HepG2 (cell line): ENCODE data around the gene MX2. TPM values are rescaled to one million over a fixed set of nuclear protein-coding genes. Genes with fewer than 3 reads are reported as not detected.

ENCODE experiments used
- CREM ChIP-seq, 2 experiments: sonication (generic) in 1 of 2; formaldehyde crosslinking in 1 of 2; IDR thresholded peaks; 2 replicates each; pipeline versions ENCODE4 v1.4.0 to v1.6.1; 2016 to 2020; ENCODE audit warnings: antibody characterized with exemption in 1 of 2, mild to moderate bottlenecking in 1 of 2, missing genetic modification reagents in 1 of 2
- FOXK2 ChIP-seq: fragments of 450-650 bp; IDR thresholded peaks from 2 replicates; pipeline ENCODE4 v1.6.1; 2016
- HOXD1 ChIP-seq: sonication (generic); formaldehyde crosslinking; IDR thresholded peaks from 2 replicates; pipeline ENCODE4 v1.5.0; 2020; ENCODE audit warnings: missing genetic modification reagents
- KLF16 ChIP-seq, 2 experiments: sonication (generic) in 1 of 2; formaldehyde crosslinking in 1 of 2; IDR thresholded peaks; 2 replicates each; pipeline versions ENCODE4 v1.6.1 to v1.8.0; 2016 to 2023; ENCODE audit warnings: missing genetic modification reagents in 2 of 2, missing compliant biosample characterization in 1 of 2
- MXD4 ChIP-seq: IDR thresholded peaks from 2 replicates; pipeline ENCODE4 v1.6.1; 2016; ENCODE audit warnings: mild to moderate bottlenecking, missing biosample characterization, missing genetic modification reagents
- NFYB ChIP-seq: sonication (generic); formaldehyde crosslinking; IDR thresholded peaks from 2 replicates; pipeline ENCODE4 v1.4.0; 2020; ENCODE audit warnings: missing genetic modification reagents
- SMAD3 ChIP-seq: sonication (generic); formaldehyde crosslinking; IDR thresholded peaks from 2 replicates; pipeline ENCODE4 v1.4.0; 2020; ENCODE audit warnings: missing genetic modification reagents
- SMAD9 ChIP-seq: sonication (generic); formaldehyde crosslinking; IDR thresholded peaks from 2 replicates; pipeline ENCODE4 v1.5.1; 2020; ENCODE audit warnings: mild to moderate bottlenecking, missing genetic modification reagents
- SNAI1 ChIP-seq: sonication (generic); formaldehyde crosslinking; IDR thresholded peaks from 2 replicates; pipeline ENCODE4 v1.5.0; 2020; ENCODE audit warnings: mild to moderate bottlenecking, missing genetic modification reagents, borderline replicate concordance
- ZNF354B ChIP-seq: sonication (generic); formaldehyde crosslinking; IDR thresholded peaks from 2 replicates; pipeline ENCODE4 v1.8.0; 2022; ENCODE audit warnings: mild to moderate bottlenecking, missing genetic modification reagents
- polyA plus RNA-seq, 8 experiments: library from polyadenylated mRNA; depleted of rRNA in 3 of 8; stranded (reverse) in 7 of 8; unstranded in 1 of 8; fragments of >200 nt; fragmentation: Illumina TruSeq in 4 of 8; extraction: Trizol in 4 of 8; gene quantifications; 2 replicates each; pipeline versions ENCODE4 v1.2.1 to v1.2.3, GENCODE V29; 2011 to 2016; ENCODE audit warnings: low read depth in 4 of 8, missing spikeins in 1 of 8, mixed read lengths in 1 of 8; ENCODE audit not compliant: insufficient read depth in 1 of 8
- total RNA-seq, 5 experiments: library from RNA; depleted of rRNA; stranded (reverse); fragments of >200 nt; fragmentation: Illumina TruSeq; extraction: Trizol; gene quantifications; 2 replicates each; pipeline ENCODE4 v1.2.3, GENCODE V29; 2016; ENCODE audit warnings: low read depth in 1 of 5
- TF ChIP-seq, protein P1 (sequence below): sonication (generic); formaldehyde crosslinking; IDR thresholded peaks from 2 replicates; pipeline ENCODE4 v1.4.0; 2020; ENCODE audit warnings: mild to moderate bottlenecking, missing genetic modification reagents
- TF ChIP-seq, protein P2 (sequence below): sonication (generic); formaldehyde crosslinking; IDR thresholded peaks from 2 replicates; pipeline ENCODE4 v1.8.1; 2023; ENCODE audit warnings: mild to moderate bottlenecking, missing genetic modification reagents
- TF ChIP-seq, protein P3 (sequence below): sonication (generic); formaldehyde crosslinking; IDR thresholded peaks from 2 replicates; pipeline ENCODE4 v1.4.0; 2020; ENCODE audit warnings: low read depth, missing genetic modification reagents
- TF ChIP-seq, protein P4 (sequence below): IDR thresholded peaks from 2 replicates; pipeline ENCODE4 v1.6.1; 2012; ENCODE audit warnings: inconsistent platforms
- TF ChIP-seq, protein P5 (sequence below): sonication (generic); formaldehyde crosslinking; IDR thresholded peaks from 2 replicates; pipeline ENCODE4 v1.8.0; 2022; ENCODE audit warnings: mild to moderate bottlenecking, missing genetic modification reagents, moderate library complexity
- TF ChIP-seq, protein P6 (sequence below): sonication (generic); formaldehyde crosslinking; IDR thresholded peaks from 2 replicates; pipeline ENCODE4 v1.4.0; 2020; ENCODE audit warnings: missing genetic modification reagents
- TF ChIP-seq, protein P7 (sequence below): sonication (generic); formaldehyde crosslinking; conservative IDR thresholded peaks from 2 replicates; pipeline ENCODE4 v1.5.0; 2020; ENCODE audit warnings: missing genetic modification reagents

MX2 gene
- total and polyA plus RNA-seq, 2 of the 13 experiments (the other 11 are each of a cell fraction or from before 2014, with no cell fraction given): 24.0 to 35.7 TPM

DNA sequence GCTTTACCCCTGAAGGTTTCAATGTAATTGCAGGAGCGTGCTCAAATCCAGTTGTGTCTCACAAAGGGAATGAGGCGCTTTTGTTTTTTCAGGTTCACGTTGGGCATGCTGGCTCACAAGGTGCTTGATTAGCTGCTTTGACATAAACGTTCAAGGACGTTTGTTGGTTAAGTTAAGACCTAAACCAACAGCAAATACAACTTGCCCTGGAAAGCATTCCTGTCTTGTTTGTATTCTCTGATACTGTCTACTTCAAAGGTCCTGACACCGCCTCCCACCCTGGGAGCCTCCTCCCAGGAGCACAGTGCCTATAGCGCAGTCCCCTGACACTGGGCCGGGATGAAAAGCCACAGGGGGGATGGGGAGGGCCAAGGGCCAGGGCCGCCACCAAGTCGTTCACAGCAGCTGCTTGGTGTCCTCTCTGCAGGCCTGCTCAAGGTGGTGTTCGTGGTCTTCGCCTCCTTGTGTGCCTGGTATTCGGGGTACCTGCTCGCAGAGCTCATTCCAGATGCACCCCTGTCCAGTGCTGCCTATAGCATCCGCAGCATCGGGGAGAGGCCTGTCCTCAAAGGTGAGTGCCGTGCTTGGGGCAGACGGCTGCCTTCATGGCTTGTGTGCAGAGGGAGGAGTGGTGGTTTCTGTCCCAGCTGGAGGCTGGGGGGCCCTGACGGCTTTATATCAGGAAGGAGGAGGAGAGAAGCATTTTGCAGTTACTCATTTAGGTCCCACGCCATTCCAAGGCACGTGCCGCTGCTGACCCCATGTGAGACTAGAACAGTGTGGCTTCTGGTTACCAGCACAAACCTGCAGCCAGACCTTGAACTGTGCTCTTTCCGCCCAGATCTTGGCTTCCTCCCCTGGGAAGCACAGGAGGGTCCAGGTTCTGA, 39.1 kb upstream of the MX2 start (continued):
- TF ChIP-seq, protein P1, sequence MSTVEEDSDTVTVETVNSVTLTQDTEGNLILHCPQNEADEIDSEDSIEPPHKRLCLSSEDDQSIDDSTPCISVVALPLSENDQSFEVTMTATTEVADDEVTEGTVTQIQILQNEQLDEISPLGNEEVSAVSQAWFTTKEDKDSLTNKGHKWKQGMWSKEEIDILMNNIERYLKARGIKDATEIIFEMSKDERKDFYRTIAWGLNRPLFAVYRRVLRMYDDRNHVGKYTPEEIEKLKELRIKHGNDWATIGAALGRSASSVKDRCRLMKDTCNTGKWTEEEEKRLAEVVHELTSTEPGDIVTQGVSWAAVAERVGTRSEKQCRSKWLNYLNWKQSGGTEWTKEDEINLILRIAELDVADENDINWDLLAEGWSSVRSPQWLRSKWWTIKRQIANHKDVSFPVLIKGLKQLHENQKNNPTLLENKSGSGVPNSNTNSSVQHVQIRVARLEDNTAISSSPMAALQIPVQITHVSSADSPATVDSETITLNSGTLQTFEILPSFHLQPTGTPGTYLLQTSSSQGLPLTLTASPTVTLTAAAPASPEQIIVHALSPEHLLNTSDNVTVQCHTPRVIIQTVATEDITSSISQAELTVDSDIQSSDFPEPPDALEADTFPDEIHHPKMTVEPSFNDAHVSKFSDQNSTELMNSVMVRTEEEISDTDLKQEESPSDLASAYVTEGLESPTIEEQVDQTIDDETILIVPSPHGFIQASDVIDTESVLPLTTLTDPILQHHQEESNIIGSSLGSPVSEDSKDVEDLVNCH: no peak
- TF ChIP-seq SMAD9 (CRISPR knock-in tag) (no peak), HOXD1 (peak; percentile 82), SNAI1 (CRISPR knock-in tag) (no peak), FOXK2 (no peak), ZNF354B (CRISPR knock-in tag) (no peak), MXD4 (CRISPR knock-in tag) (peak; percentile 31; the same call in 1 of the 2 replicates), NFYB (no peak), KLF16 (CRISPR knock-in tag; IDR thresholded peaks at IDR 0.05) (peak in 1 of 2 experiments; percentile 74; a peak in 1 of 4 replicates), CREM (IDR thresholded peaks at IDR 0.05) (peak; percentile 89), CREM (CRISPR knock-in tag; IDR thresholded peaks at IDR 0.05) (no peak), SMAD3 (peak; percentile 75)
- TF ChIP-seq, protein P2, sequence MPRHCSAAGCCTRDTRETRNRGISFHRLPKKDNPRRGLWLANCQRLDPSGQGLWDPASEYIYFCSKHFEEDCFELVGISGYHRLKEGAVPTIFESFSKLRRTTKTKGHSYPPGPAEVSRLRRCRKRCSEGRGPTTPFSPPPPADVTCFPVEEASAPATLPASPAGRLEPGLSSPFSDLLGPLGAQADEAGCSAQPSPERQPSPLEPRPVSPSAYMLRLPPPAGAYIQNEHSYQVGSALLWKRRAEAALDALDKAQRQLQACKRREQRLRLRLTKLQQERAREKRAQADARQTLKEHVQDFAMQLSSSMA (CRISPR knock-in tag): peak; percentile 64; the same call in 1 of the 2 replicates
- TF ChIP-seq, protein P3, sequence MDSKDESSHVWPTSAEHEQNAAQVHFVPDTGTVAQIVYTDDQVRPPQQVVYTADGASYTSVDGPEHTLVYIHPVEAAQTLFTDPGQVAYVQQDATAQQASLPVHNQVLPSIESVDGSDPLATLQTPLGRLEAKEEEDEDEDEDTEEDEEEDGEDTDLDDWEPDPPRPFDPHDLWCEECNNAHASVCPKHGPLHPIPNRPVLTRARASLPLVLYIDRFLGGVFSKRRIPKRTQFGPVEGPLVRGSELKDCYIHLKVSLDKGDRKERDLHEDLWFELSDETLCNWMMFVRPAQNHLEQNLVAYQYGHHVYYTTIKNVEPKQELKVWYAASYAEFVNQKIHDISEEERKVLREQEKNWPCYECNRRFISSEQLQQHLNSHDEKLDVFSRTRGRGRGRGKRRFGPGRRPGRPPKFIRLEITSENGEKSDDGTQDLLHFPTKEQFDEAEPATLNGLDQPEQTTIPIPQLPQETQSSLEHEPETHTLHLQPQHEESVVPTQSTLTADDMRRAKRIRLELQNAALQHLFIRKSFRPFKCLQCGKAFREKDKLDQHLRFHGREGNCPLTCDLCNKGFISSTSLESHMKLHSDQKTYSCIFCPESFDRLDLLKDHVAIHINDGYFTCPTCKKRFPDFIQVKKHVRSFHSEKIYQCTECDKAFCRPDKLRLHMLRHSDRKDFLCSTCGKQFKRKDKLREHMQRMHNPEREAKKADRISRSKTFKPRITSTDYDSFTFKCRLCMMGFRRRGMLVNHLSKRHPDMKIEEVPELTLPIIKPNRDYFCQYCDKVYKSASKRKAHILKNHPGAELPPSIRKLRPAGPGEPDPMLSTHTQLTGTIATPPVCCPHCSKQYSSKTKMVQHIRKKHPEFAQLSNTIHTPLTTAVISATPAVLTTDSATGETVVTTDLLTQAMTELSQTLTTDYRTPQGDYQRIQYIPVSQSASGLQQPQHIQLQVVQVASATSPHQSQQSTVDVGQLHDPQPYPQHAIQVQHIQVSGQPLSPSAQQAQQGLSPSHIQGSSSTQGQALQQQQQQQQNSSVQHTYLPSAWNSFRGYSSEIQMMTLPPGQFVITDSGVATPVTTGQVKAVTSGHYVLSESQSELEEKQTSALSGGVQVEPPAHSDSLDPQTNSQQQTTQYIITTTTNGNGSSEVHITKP (CRISPR knock-in tag): peak; percentile 48; the same call in 1 of the 2 replicates
- TF ChIP-seq, protein P4, sequence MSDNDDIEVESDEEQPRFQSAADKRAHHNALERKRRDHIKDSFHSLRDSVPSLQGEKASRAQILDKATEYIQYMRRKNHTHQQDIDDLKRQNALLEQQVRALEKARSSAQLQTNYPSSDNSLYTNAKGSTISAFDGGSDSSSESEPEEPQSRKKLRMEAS: peak; percentile 81
- TF ChIP-seq, protein P5, sequence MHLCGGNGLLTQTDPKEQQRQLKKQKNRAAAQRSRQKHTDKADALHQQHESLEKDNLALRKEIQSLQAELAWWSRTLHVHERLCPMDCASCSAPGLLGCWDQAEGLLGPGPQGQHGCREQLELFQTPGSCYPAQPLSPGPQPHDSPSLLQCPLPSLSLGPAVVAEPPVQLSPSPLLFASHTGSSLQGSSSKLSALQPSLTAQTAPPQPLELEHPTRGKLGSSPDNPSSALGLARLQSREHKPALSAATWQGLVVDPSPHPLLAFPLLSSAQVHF (CRISPR knock-in tag): no peak
- TF ChIP-seq, protein P6, sequence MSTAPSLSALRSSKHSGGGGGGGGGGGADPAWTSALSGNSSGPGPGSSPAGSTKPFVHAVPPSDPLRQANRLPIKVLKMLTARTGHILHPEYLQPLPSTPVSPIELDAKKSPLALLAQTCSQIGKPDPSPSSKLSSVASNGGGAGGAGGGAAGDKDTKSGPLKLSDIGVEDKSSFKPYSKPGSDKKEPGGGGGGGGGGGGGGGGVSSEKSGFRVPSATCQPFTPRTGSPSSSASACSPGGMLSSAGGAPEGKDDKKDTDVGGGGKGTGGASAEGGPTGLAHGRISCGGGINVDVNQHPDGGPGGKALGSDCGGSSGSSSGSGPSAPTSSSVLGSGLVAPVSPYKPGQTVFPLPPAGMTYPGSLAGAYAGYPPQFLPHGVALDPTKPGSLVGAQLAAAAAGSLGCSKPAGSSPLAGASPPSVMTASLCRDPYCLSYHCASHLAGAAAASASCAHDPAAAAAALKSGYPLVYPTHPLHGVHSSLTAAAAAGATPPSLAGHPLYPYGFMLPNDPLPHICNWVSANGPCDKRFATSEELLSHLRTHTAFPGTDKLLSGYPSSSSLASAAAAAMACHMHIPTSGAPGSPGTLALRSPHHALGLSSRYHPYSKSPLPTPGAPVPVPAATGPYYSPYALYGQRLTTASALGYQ: peak; percentile 94
- TF ChIP-seq, protein P7, sequence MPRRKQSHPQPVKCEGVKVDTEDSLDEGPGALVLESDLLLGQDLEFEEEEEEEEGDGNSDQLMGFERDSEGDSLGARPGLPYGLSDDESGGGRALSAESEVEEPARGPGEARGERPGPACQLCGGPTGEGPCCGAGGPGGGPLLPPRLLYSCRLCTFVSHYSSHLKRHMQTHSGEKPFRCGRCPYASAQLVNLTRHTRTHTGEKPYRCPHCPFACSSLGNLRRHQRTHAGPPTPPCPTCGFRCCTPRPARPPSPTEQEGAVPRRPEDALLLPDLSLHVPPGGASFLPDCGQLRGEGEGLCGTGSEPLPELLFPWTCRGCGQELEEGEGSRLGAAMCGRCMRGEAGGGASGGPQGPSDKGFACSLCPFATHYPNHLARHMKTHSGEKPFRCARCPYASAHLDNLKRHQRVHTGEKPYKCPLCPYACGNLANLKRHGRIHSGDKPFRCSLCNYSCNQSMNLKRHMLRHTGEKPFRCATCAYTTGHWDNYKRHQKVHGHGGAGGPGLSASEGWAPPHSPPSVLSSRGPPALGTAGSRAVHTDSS (CRISPR knock-in tag): no peak
